Liver (tissue), 3 donors: Measurements from ENCODE around the gene RACGAP1.

Experiments
- ATF3 ChIP-seq: IDR thresholded peaks from 2 replicates; pipeline ENCODE4 v1.6.1; 2016; ENCODE audit warnings: antibody characterized with exemption
- CTCF ChIP-seq: fragments of 150-350 bp; IDR thresholded peaks from 2 replicates; pipeline ENCODE4 v1.5.1; 2017; ENCODE audit warnings: improper control_type of control experiment, low read depth, low read length; ENCODE audit not compliant: missing input control
- EGR1 ChIP-seq, 2 donors: IDR thresholded peaks; 2 replicates each; pipeline ENCODE4 v1.6.1; 2016 to 2018; ENCODE audit warnings: antibody characterized with exemption in 2 of 2, low read depth in 2 of 2
- FOXA1 ChIP-seq: IDR thresholded peaks from 2 replicates; pipeline ENCODE4 v1.6.1; 2016; ENCODE audit warnings: antibody characterized with exemption
- GABPA ChIP-seq, 2 donors: IDR thresholded peaks in 1 of 2; conservative IDR thresholded peaks in 1 of 2; 2 replicates each; pipeline ENCODE4 v1.6.1; 2016; ENCODE audit warnings: antibody characterized with exemption in 2 of 2, mild to moderate bottlenecking in 1 of 2, moderate library complexity in 1 of 2
- JUND ChIP-seq, 2 donors: IDR thresholded peaks; 2 replicates each; pipeline ENCODE4 v1.6.1; 2016; ENCODE audit warnings: antibody characterized with exemption in 2 of 2
- RAD21 ChIP-seq, 2 donors: IDR thresholded peaks; 2 replicates each; pipeline ENCODE4 v1.6.1; 2016; ENCODE audit warnings: antibody characterized with exemption in 2 of 2, mild to moderate bottlenecking in 2 of 2
- REST ChIP-seq: IDR thresholded peaks from 2 replicates; pipeline ENCODE4 v1.6.1; 2016; ENCODE audit warnings: antibody characterized with exemption, mild to moderate bottlenecking
- SP1 ChIP-seq: IDR thresholded peaks from 2 replicates; pipeline ENCODE4 v1.6.1; 2018; ENCODE audit warnings: antibody characterized with exemption, mild to moderate bottlenecking
- TAF1 ChIP-seq: conservative IDR thresholded peaks from 2 replicates; pipeline ENCODE4 v1.6.1; 2016; ENCODE audit warnings: antibody characterized with exemption, mild to moderate bottlenecking
- ZBTB33 ChIP-seq: IDR thresholded peaks from 2 replicates; pipeline ENCODE4 v1.6.1; 2016; ENCODE audit warnings: antibody characterized with exemption
- donor health status: healthy.
- donor health status: healthy.

- TF ChIP-seq CTCF (no peak), TAF1 (no peak), RAD21 (IDR thresholded peaks at IDR 0.05) (no peak), GABPA (IDR thresholded peaks at IDR 0.05 in 1 of 2, conservative IDR thresholded peaks at IDR 0.05 in 1 of 2) (no peak), EGR1 (IDR thresholded peaks at IDR 0.05; ENCODE audit: low read depth in 2 of 2) (no peak), JUND (IDR thresholded peaks at IDR 0.05) (no peak), FOXA1 (no peak), ATF3 (no peak), REST (no peak), SP1 (no peak), ZBTB33 (no peak)
Observed at GRCh38 chr12:49957570-49957967, 67.7 kb downstream of the RACGAP1 start.
